ENCODE data around the gene KDM1A. TPM values are rescaled to one million over a fixed set of nuclear protein-coding genes. Genes with fewer than 3 reads are reported as not detected.

KDM1A gene
- total and polyA plus RNA-seq, 2 of the 13 experiments (the other 11 are each of a cell fraction or from before 2014, with no cell fraction given), result 81.3 to 173 TPM

DNA sequence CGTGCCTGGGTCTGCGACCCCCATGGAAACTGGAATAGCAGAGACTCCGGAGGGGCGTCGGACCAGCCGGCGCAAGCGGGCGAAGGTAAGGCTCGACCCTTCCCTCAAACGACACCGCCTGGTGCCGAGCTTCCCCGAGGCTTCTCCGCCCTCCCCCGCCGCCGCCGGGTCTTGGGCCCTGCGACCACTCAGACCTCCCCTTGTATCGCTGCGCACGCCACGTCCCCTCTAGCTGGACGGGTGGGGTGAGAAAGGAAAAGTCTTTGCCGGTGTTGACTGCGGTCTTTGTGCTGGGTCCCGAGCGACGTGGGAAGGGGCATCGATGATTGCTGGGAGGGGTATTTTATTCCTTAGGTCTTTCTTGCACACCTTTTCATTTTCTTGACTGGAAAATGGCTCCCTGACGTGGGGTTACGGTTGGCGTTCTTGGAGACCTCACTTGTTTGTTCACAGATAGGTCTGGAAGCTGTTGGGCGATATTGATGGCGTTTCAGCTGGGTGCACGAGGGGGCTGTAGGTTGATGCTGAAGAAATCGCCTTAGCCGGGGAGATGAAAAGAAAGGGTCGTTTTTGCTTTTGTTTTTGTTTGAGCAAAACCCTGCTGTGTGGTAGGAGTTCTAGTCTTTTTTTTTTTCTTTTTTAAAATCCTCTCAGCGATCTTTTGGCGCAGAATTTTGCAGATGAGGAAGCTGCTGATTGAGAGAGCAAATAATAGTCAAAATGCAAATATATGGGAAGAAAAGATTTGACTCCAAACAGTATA is 776 bp downstream of the KDM1A start (continued):
- TF ChIP-seq JARID2 (CRISPR knock-in tag; IDR thresholded peaks at IDR 0.05; ENCODE audit: insufficient replicate concordance), result no peak
- no peak; the same call in 1 of the 2 replicates for TF ChIP-seq CSRNP1 (CRISPR knock-in tag; IDR thresholded peaks at IDR 0.05)
- no peak for TF ChIP-seq NFRKB (IDR thresholded peaks at IDR 0.05)
- peak; percentile 85 for TF ChIP-seq ZBTB7A (CRISPR knock-in tag; IDR thresholded peaks at IDR 0.05)
- TF ChIP-seq ZNF777 (CRISPR knock-in tag; IDR thresholded peaks at IDR 0.05), result peak; percentile 73
- TF ChIP-seq, protein P1, sequence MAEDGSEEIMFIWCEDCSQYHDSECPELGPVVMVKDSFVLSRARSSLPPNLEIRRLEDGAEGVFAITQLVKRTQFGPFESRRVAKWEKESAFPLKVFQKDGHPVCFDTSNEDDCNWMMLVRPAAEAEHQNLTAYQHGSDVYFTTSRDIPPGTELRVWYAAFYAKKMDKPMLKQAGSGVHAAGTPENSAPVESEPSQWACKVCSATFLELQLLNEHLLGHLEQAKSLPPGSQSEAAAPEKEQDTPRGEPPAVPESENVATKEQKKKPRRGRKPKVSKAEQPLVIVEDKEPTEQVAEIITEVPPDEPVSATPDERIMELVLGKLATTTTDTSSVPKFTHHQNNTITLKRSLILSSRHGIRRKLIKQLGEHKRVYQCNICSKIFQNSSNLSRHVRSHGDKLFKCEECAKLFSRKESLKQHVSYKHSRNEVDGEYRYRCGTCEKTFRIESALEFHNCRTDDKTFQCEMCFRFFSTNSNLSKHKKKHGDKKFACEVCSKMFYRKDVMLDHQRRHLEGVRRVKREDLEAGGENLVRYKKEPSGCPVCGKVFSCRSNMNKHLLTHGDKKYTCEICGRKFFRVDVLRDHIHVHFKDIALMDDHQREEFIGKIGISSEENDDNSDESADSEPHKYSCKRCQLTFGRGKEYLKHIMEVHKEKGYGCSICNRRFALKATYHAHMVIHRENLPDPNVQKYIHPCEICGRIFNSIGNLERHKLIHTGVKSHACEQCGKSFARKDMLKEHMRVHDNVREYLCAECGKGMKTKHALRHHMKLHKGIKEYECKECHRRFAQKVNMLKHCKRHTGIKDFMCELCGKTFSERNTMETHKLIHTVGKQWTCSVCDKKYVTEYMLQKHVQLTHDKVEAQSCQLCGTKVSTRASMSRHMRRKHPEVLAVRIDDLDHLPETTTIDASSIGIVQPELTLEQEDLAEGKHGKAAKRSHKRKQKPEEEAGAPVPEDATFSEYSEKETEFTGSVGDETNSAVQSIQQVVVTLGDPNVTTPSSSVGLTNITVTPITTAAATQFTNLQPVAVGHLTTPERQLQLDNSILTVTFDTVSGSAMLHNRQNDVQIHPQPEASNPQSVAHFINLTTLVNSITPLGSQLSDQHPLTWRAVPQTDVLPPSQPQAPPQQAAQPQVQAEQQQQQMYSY (CRISPR knock-in tag; IDR thresholded peaks at IDR 0.05), result no peak
- TF ChIP-seq CERS6 (CRISPR knock-in tag; IDR thresholded peaks at IDR 0.05), result 0 out of 2 replicates have a peak, but pooled peaks have one; percentile 27
- TF ChIP-seq HDAC2 (CRISPR knock-in tag; IDR thresholded peaks at IDR 0.05), result peak; percentile 29; the same call in 1 of the 2 replicates
- TF ChIP-seq PHF8 (CRISPR knock-in tag; IDR thresholded peaks at IDR 0.05), result peak; percentile 18; the same call in 1 of the 2 replicates
- TF ChIP-seq, protein P2, sequence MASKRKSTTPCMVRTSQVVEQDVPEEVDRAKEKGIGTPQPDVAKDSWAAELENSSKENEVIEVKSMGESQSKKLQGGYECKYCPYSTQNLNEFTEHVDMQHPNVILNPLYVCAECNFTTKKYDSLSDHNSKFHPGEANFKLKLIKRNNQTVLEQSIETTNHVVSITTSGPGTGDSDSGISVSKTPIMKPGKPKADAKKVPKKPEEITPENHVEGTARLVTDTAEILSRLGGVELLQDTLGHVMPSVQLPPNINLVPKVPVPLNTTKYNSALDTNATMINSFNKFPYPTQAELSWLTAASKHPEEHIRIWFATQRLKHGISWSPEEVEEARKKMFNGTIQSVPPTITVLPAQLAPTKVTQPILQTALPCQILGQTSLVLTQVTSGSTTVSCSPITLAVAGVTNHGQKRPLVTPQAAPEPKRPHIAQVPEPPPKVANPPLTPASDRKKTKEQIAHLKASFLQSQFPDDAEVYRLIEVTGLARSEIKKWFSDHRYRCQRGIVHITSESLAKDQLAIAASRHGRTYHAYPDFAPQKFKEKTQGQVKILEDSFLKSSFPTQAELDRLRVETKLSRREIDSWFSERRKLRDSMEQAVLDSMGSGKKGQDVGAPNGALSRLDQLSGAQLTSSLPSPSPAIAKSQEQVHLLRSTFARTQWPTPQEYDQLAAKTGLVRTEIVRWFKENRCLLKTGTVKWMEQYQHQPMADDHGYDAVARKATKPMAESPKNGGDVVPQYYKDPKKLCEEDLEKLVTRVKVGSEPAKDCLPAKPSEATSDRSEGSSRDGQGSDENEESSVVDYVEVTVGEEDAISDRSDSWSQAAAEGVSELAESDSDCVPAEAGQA (IDR thresholded peaks at IDR 0.05; ENCODE audit: low read depth), result no peak
- TF ChIP-seq, protein P2 (CRISPR knock-in tag; IDR thresholded peaks at IDR 0.05; ENCODE audit: borderline replicate concordance), result 0 out of 2 replicates have a peak, but pooled peaks have one; percentile 58
- TF ChIP-seq, protein P3, sequence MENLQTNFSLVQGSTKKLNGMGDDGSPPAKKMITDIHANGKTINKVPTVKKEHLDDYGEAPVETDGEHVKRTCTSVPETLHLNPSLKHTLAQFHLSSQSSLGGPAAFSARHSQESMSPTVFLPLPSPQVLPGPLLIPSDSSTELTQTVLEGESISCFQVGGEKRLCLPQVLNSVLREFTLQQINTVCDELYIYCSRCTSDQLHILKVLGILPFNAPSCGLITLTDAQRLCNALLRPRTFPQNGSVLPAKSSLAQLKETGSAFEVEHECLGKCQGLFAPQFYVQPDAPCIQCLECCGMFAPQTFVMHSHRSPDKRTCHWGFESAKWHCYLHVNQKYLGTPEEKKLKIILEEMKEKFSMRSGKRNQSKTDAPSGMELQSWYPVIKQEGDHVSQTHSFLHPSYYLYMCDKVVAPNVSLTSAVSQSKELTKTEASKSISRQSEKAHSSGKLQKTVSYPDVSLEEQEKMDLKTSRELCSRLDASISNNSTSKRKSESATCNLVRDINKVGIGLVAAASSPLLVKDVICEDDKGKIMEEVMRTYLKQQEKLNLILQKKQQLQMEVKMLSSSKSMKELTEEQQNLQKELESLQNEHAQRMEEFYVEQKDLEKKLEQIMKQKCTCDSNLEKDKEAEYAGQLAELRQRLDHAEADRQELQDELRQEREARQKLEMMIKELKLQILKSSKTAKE (CRISPR knock-in tag; IDR thresholded peaks at IDR 0.05; ENCODE audit: borderline replicate concordance), result peak; percentile 17; the same call in 1 of the 2 replicates
- 0 out of 2 replicates have a peak, but pooled peaks have one; percentile 52 for TF ChIP-seq BRD4 (CRISPR knock-in tag; IDR thresholded peaks at IDR 0.05)
- TF ChIP-seq ELF3 (CRISPR knock-in tag; IDR thresholded peaks at IDR 0.05), result no peak

Measured in HepG2 (cell line).